ENCODE results near the gene KIAA0513. TPM values are rescaled to one million over a fixed set of nuclear protein-coding genes. Genes with fewer than 3 reads are reported as not detected.

KIAA0513 gene
- total RNA-seq, 4 donors from 2014 or later = 8.2 to 22.4 (median 21.4) TPM

GRCh38 chr16:85057212-85057889, 29.8 kb downstream of the KIAA0513 start:
- no peaks in the 10 kb centered on the region for H3K27me3 ChIP-seq
- TF ChIP-seq CTCF (IDR thresholded peaks at IDR 0.05 in 4 of 5, conservative IDR thresholded peaks at IDR 0.05 in 1 of 5) (no peak), POLR2A (IDR thresholded peaks at IDR 0.05) (no peak)
- intact Hi-C loops (cut with DNase I; ENCODE audit: low total_unique reads) (no loop called here), in situ Hi-C loops (cut with MboI; ENCODE audit: low sequenced_read_pairs in 4 of 4) (no loop called here)
- H3K36me3 ChIP-seq = no peaks in the 10 kb centered on the region
- DNase-seq (no peak), ATAC-seq (no peak)
- H3K27ac ChIP-seq = no peak overlapping the region
- H3K4me3 ChIP-seq = no peak overlapping the region
- peaks cover 12 to 13% of the 10 kb centered on the region in 2 donors for H3K4me1 ChIP-seq
- no peaks in the 10 kb centered on the region for H3K9me3 ChIP-seq

GRCh38 chr16:85057948-85058347, 30.4 kb downstream of the KIAA0513 start:
- Histone ChIP-seq H3K27me3 (no peaks in the 10 kb centered on the region), H3K4me1 (peaks cover 12 to 13% of the 10 kb centered on the region in 2 donors), H3K36me3 (no peaks in the 10 kb centered on the region), H3K9me3 (no peaks in the 10 kb centered on the region), H3K27ac (no peak overlapping the region), H3K4me3 (no peak overlapping the region)
- ATAC-seq (no peak), DNase-seq (no peak)
- in situ Hi-C loops (cut with MboI; ENCODE audit: low sequenced_read_pairs in 4 of 4) (no loop called here), intact Hi-C loops (cut with DNase I; ENCODE audit: low total_unique reads) (no loop called here)
- TF ChIP-seq CTCF (IDR thresholded peaks at IDR 0.05 in 4 of 5, conservative IDR thresholded peaks at IDR 0.05 in 1 of 5) (no peak), POLR2A (IDR thresholded peaks at IDR 0.05) (no peak)

- intact Hi-C loops (cut with DNase I; ENCODE audit: low total_unique reads) = no loop called here
- no peak for ATAC-seq
These were observed 31.3 kb downstream of the KIAA0513 start for GRCh38 chr16:85058909-85059308.

DNA sequence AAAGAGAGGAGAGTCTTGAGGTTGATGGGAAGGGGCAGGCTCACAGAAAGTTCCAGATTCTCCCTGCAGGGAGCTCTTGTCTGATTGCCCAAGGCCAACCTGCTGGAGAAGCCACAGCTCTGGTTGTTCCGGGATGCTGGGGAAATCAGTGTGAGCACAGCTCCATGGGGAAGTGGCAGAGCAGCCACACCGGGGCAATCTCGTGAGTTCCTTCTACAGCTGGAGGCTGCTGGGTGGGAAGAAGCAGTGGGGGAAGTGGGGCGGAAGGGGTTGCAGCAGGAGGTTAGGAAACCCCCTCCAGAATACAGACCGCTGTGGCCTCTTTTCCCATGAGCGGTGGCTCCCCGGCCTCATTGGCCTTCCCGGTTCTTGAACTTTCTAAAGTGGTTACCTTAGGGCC, 34.0 kb downstream of the KIAA0513 start:
- peak; percentile 20 to 21 for ATAC-seq

More at GRCh38 chr16:85058909-85059308, 31.3 kb downstream of the KIAA0513 start:
- H3K4me3 ChIP-seq = no peak overlapping the region
- no peak for DNase-seq
- no peaks in the 10 kb centered on the region for H3K9me3 ChIP-seq
- H3K27ac ChIP-seq = no peak overlapping the region
- H3K4me1 ChIP-seq = peaks cover 12 to 13% of the 10 kb centered on the region in 2 donors
- no peaks in the 10 kb centered on the region for H3K27me3 ChIP-seq
- in situ Hi-C loops (cut with MboI; ENCODE audit: low sequenced_read_pairs in 4 of 4) = no loop called here
- TF ChIP-seq POLR2A (IDR thresholded peaks at IDR 0.05) (no peak), CTCF (IDR thresholded peaks at IDR 0.05 in 4 of 5, conservative IDR thresholded peaks at IDR 0.05 in 1 of 5) (no peak)
- no peaks in the 10 kb centered on the region for H3K36me3 ChIP-seq

More for the DNA sequence above, 34.0 kb downstream of the KIAA0513 start:
- Histone ChIP-seq H3K27ac (no peak overlapping the region), H3K9me3 (no peaks in the 10 kb centered on the region), H3K4me1 (no peaks in the 10 kb centered on the region), H3K4me3 (no peak overlapping the region), H3K27me3 (no peaks in the 10 kb centered on the region), H3K36me3 (no peaks in the 10 kb centered on the region)
- in situ Hi-C loops (cut with MboI; ENCODE audit: low sequenced_read_pairs in 4 of 4) = no loop called here
- TF ChIP-seq POLR2A (IDR thresholded peaks at IDR 0.05) (no peak), CTCF (IDR thresholded peaks at IDR 0.05 in 4 of 5, conservative IDR thresholded peaks at IDR 0.05 in 1 of 5) (no peak)
- DNase-seq = peak; percentile 46 to 57
- intact Hi-C loops (cut with DNase I; ENCODE audit: low total_unique reads) = no loop called here

Data from gastrocnemius medialis (tissue), 4 donors.